Naive thymus-derived CD4-positive, alpha-beta T cell (primary cell): ENCODE data around the gene PPARG. TPM values are rescaled to one million over a fixed set of nuclear protein-coding genes. Genes with fewer than 3 reads are reported as not detected.

ENCODE experiments used
- ATAC-seq: fragments of 150-1000 bp; cut with Tn5 transposase; 2 replicates; pipeline ENCODE4 v1.10.0; 2021; ENCODE audit warnings: mild to moderate bottlenecking, moderate library complexity
- CTCF ChIA-PET: fragments of 350-600 bp; sonication (Branson Sonifier 250); formaldehyde crosslinking; loops from one replicate; lab custom pipeline; 2021; ENCODE audit warnings: antibody characterized with exemption; lab: Charles Lee
- POLR2A ChIA-PET: fragments of 350-600 bp; sonication (Branson Sonifier 250); formaldehyde crosslinking; loops from one replicate; lab custom pipeline; 2021; ENCODE audit warnings: antibody characterized with exemption, inconsistent platforms; lab: Charles Lee
- DNase-seq, 9 donors: peaks; one replicate each; pipeline versions ENCODE4 v3.0.0 to v3.0.0-alpha.2; 2020 to 2022; ENCODE audit warnings: mixed read lengths in 1 of 9
- H3K27ac ChIP-seq: one replicate; pipeline ENCODE4 v1.7.0; 2013; ENCODE audit warnings: mild to moderate bottlenecking, low read depth, low read length, moderate library complexity
- H3K27me3 ChIP-seq, 2 donors: one replicate each; pipeline ENCODE4 v1.7.0; 2013; ENCODE audit warnings: low read length in 2 of 2, mild to moderate bottlenecking in 2 of 2, moderate library complexity in 2 of 2; ENCODE audit not compliant: control insufficient read depth in 2 of 2, insufficient read depth in 2 of 2
- H3K36me3 ChIP-seq, 3 experiments: 1 replicate in 2 of 3; 2 replicates in 1 of 3; pipeline ENCODE4 v1.7.0; 2013; ENCODE audit warnings: low read length in 3 of 3, mild to moderate bottlenecking in 3 of 3, moderate library complexity in 1 of 3; ENCODE audit not compliant: insufficient read depth in 3 of 3, control insufficient read depth in 2 of 3
- H3K4me1 ChIP-seq, 2 donors: one replicate each; pipeline ENCODE4 v1.7.0; 2013; ENCODE audit warnings: low read length in 2 of 2, mild to moderate bottlenecking in 2 of 2, moderate library complexity in 1 of 2; ENCODE audit not compliant: control insufficient read depth in 2 of 2, insufficient read depth in 2 of 2
- H3K4me3 ChIP-seq: 2 replicates; pipeline ENCODE4 v1.7.0; 2013; ENCODE audit warnings: mild to moderate bottlenecking, low read length
- H3K9me3 ChIP-seq, 3 experiments: 1 replicate in 2 of 3; 2 replicates in 1 of 3; pipeline ENCODE4 v1.7.0; 2013; ENCODE audit warnings: low read length in 3 of 3; ENCODE audit not compliant: control insufficient read depth in 2 of 3
- H3K27ac Mint-ChIP-seq, 9 donors: one replicate each; pipeline ENCODE4 v1.8.0; 2020 to 2022; ENCODE audit warnings: mixed read lengths in 9 of 9, mild to moderate bottlenecking in 8 of 9, moderate library complexity in 5 of 9, inconsistent platforms in 2 of 9
- H3K27me3 Mint-ChIP-seq, 5 donors: one replicate each; pipeline ENCODE4 v1.8.0; 2021 to 2022; ENCODE audit warnings: mixed read lengths in 5 of 5, mild to moderate bottlenecking in 1 of 5
- H3K36me3 Mint-ChIP-seq, 5 donors: one replicate each; pipeline ENCODE4 v1.8.0; 2020 to 2022; ENCODE audit warnings: mixed read lengths in 5 of 5, mild to moderate bottlenecking in 3 of 5, inconsistent platforms in 1 of 5
- H3K4me1 Mint-ChIP-seq, 7 donors: one replicate each; pipeline ENCODE4 v1.8.0; 2020 to 2022; ENCODE audit warnings: mixed read lengths in 7 of 7, mild to moderate bottlenecking in 3 of 7, inconsistent platforms in 1 of 7
- H3K4me3 Mint-ChIP-seq, 10 donors: one replicate each; pipeline ENCODE4 v1.8.0; 2020 to 2022; ENCODE audit warnings: mild to moderate bottlenecking in 10 of 10, mixed read lengths in 10 of 10, moderate library complexity in 6 of 10, inconsistent platforms in 2 of 10
- H3K9me3 Mint-ChIP-seq, 11 donors: one replicate each; pipeline ENCODE4 v1.8.0; 2020 to 2022; ENCODE audit warnings: mixed read lengths in 11 of 11, mild to moderate bottlenecking in 4 of 11, inconsistent platforms in 1 of 11, moderate library complexity in 1 of 11
- intact Hi-C, 2 donors: fragments of 100-400 bp; cut with micrococcal nuclease; formaldehyde crosslinking; loops; one replicate each; pipeline ENCODE4 v1.15.1; 2023
- polyA plus RNA-seq, 2 donors: library from polyadenylated mRNA; unstranded; fragments of 300-500 nt; fragmentation: Illumina TruSeq; gene quantifications; one replicate each; pipeline ENCODE4 v1.2.3, GENCODE V29; 2021
- total RNA-seq, 6 experiments: library from RNA in 5 of 6; stranded (reverse) in 5 of 6; gene quantifications; 1 replicate in 5 of 6; 2 replicates in 1 of 6; pipeline ENCODE4 v1.2.3 and lab custom pipeline; 2021 to 2026

The PPARG gene
- total and polyA plus RNA-seq, 7 experiments from 2014 or later = 0.37 to 2.1 (median 0.51) TPM; not detected in 3

DNA sequence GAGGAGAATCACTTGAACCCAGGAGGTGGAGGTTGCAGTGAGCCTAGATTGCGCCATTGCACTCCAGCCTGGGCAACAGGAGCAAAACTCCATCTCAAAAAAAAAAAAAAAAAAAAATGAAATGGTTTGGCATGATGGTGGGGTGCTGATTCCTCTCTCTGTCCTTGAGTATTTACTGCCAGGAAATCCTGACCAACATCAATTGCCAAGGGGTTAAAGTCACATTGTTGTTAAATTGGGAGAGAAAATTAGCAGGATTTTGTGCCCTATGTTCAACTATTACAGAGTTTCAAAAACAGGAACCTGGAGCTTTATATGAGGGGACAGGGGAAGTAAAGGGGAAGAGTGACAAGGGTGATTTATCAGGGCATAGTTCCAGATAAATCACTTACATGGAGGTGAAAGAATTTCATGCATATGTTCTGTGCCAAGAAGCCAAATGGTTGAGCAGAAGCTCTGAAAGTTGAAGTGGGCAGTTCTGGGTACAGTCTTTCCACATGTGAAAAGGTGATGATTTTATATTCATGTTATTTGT, 124.9 kb downstream of the PPARG start:
- Histone ChIP-seq H3K27me3 (no peaks in the 10 kb centered on the region), H3K27ac (no peak overlapping the region), H3K36me3 (no peaks in the 10 kb centered on the region), H3K4me1 (no peaks in the 10 kb centered on the region), H3K4me3 (no peak overlapping the region), H3K9me3 (no peaks in the 10 kb centered on the region)
- ChIA-PET POLR2A (no interaction called here), CTCF (no interaction called here)
- no peaks in the 10 kb centered on the region for H3K36me3 Mint-ChIP-seq
- H3K27me3 Mint-ChIP-seq = peaks cover 0 to 25% (median 11%) of the 10 kb centered on the region in 5 donors
- no peak for DNase-seq
- H3K4me1 Mint-ChIP-seq = peaks cover 0 to 6% (median 0%) of the 10 kb centered on the region in 7 donors
- ATAC-seq = no peak
- no peak overlapping the region for H3K4me3 Mint-ChIP-seq
- no peak overlapping the region for H3K27ac Mint-ChIP-seq
- H3K9me3 Mint-ChIP-seq = no peaks in the 10 kb centered on the region
- intact Hi-C loops = no loop called here

DNA sequence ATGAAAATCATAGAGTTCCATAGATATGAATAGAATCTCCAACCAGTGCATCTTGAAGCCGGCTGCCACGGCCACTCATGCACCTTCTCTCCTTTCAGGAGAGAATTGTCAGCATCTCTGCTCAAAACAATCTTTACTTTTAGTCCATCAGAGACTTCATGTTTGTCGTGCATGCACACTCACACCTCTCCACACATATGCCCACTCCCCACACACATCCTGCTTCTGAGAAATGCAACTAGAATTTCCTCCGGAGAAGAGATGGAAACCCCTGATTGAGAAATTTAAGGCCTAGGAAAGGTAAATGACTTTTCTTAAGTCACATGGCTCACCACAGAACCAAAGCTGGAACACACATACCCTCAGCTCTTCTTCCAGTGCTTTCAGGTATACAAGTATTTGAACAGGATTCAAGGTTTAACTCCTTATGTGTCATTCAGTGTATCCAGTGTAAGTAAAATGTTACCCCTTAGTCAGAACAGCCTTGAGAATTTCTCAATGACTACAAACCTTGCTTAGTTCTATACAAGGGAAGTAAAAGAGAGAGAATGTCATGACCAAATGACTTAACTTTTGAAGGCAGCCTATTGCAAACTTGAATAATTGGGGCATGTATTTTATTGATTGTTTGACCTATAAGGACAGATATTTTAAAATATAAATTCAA, 126.3 kb downstream of the PPARG start:
- Histone ChIP-seq H3K27ac (no peak overlapping the region), H3K4me1 (no peaks in the 10 kb centered on the region), H3K27me3 (no peaks in the 10 kb centered on the region), H3K9me3 (no peaks in the 10 kb centered on the region), H3K36me3 (no peaks in the 10 kb centered on the region), H3K4me3 (no peak overlapping the region)
- ATAC-seq = no peak
- no peaks in the 10 kb centered on the region for H3K9me3 Mint-ChIP-seq
- intact Hi-C loops = no loop called here
- CTCF ChIA-PET = no interaction called here
- H3K27ac Mint-ChIP-seq = no peak overlapping the region
- no peak for DNase-seq
- H3K27me3 Mint-ChIP-seq = peaks cover 0 to 14% (median 11%) of the 10 kb centered on the region in 5 donors
- no peaks in the 10 kb centered on the region for H3K36me3 Mint-ChIP-seq
- H3K4me3 Mint-ChIP-seq = no peak overlapping the region
- POLR2A ChIA-PET = no interaction called here
- peaks cover 0 to 6% (median 0%) of the 10 kb centered on the region in 7 donors for H3K4me1 Mint-ChIP-seq

DNA sequence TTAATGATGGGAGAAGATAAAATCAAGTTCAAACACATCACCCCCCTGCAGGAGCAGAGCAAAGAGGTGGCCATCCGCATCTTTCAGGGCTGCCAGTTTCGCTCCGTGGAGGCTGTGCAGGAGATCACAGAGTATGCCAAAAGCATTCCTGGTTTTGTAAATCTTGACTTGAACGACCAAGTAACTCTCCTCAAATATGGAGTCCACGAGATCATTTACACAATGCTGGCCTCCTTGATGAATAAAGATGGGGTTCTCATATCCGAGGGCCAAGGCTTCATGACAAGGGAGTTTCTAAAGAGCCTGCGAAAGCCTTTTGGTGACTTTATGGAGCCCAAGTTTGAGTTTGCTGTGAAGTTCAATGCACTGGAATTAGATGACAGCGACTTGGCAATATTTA, 127.9 kb downstream of the PPARG start:
- intact Hi-C loops = no loop called here
- Histone ChIP-seq H3K36me3 (no peaks in the 10 kb centered on the region), H3K4me3 (no peak overlapping the region), H3K4me1 (no peaks in the 10 kb centered on the region), H3K27ac (no peak overlapping the region), H3K9me3 (no peaks in the 10 kb centered on the region), H3K27me3 (no peaks in the 10 kb centered on the region)
- ChIA-PET POLR2A (no interaction called here), CTCF (no interaction called here)
- Mint-ChIP-seq H3K4me3 (no peak overlapping the region), H3K4me1 (peaks cover 0 to 6% (median 0%) of the 10 kb centered on the region in 7 donors), H3K27me3 (peaks cover 0 to 7% (median 5%) of the 10 kb centered on the region in 5 donors), H3K9me3 (no peaks in the 10 kb centered on the region), H3K36me3 (no peaks in the 10 kb centered on the region), H3K27ac (no peak overlapping the region)
- DNase-seq (no peak), ATAC-seq (no peak)

DNA sequence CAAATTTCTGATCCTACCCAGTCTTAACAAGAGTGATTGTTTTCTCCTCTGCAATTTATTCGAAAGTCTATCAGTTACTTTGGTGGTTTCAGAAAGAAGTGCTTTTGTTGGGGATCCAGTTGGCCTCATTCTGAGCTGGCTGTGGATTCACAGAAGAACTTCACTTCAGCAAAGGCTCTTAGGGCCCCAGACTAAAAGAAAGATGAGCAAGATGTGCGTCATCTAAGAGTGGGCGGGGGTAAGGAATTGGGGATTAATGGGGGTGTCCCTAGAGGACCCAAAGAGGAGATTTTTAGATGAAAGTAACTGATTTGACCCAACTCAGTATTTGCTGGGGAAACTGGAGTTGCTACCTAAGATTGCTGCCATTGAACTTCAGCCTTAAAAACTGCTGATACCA, 131.5 kb downstream of the PPARG start:
- Mint-ChIP-seq H3K4me3 (no peak overlapping the region), H3K27ac (no peak overlapping the region), H3K4me1 (peaks cover 0 to under 1% (median 0%) of the 10 kb centered on the region in 7 donors), H3K9me3 (no peaks in the 10 kb centered on the region), H3K27me3 (peaks cover 7 to 13% (median 8%) of the 10 kb centered on the region in 5 donors), H3K36me3 (no peaks in the 10 kb centered on the region)
- CTCF ChIA-PET = no interaction called here
- Histone ChIP-seq H3K4me3 (no peak overlapping the region), H3K4me1 (no peaks in the 10 kb centered on the region), H3K36me3 (no peaks in the 10 kb centered on the region), H3K9me3 (no peaks in the 10 kb centered on the region), H3K27ac (no peak overlapping the region), H3K27me3 (no peaks in the 10 kb centered on the region)
- no peak for ATAC-seq
- POLR2A ChIA-PET = no interaction called here
- DNase-seq = no peak
- intact Hi-C loops = no loop called here

DNA sequence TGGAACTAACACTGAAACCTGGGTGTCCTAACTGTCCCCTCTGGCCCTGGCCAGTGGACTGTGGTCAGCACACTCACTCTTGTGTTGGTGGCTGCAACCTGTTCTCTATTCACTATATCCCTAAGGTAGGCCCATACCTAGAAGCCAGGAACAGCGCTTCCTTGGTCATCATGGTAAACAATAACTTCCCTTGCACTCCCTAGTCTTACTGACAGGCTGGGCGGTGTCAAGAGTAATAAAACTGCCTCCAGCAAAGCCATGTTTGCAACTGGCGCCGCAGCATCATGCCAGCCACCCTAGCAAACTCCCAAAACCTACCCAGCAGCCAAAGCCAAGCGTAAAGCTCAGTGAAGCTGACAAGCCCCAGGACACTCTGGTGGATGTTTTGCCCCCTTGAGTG, 132.3 kb downstream of the PPARG start:
- Mint-ChIP-seq H3K9me3 (no peaks in the 10 kb centered on the region), H3K36me3 (no peaks in the 10 kb centered on the region), H3K27me3 (peaks cover 7 to 19% (median 11%) of the 10 kb centered on the region in 5 donors), H3K27ac (no peak overlapping the region), H3K4me1 (no peaks in the 10 kb centered on the region), H3K4me3 (no peak overlapping the region)
- intact Hi-C loops = no loop called here
- CTCF ChIA-PET = interaction anchor here (0.5 kb wide), 1 partner anchor 9 kb away, joined by 4 read pairs; no protein-coding TSS in a partner anchor
- Histone ChIP-seq H3K27ac (no peak overlapping the region), H3K4me1 (no peaks in the 10 kb centered on the region), H3K4me3 (no peak overlapping the region), H3K36me3 (no peaks in the 10 kb centered on the region), H3K9me3 (no peaks in the 10 kb centered on the region), H3K27me3 (no peaks in the 10 kb centered on the region)
- POLR2A ChIA-PET = no interaction called here
- DNase-seq (no peak), ATAC-seq (no peak)

DNA sequence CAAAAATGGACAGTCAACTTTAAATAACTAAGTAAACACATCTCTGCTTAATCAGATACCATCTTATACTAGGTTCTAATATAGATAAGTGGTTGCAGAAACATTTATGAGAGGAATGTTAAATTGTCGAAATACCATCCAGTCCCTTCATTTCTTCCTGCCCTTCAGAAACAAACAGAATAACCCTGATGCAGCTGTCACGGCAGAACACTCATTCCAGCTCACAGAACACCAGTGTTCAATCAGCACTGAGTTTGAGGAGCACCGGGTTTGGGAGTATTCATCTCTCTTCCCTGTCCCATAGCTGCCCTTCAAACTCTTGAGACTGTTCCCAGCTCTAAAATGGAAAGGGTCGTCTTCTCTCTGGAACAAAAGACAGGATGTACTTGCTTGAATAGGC, 134.3 kb downstream of the PPARG start:
- intact Hi-C loops = no loop called here
- Histone ChIP-seq H3K4me1 (no peaks in the 10 kb centered on the region), H3K9me3 (no peaks in the 10 kb centered on the region), H3K27ac (no peak overlapping the region), H3K27me3 (no peaks in the 10 kb centered on the region), H3K36me3 (no peaks in the 10 kb centered on the region), H3K4me3 (no peak overlapping the region)
- Mint-ChIP-seq H3K4me1 (no peaks in the 10 kb centered on the region), H3K27me3 (peaks cover 6 to 23% (median 11%) of the 10 kb centered on the region in 5 donors), H3K4me3 (no peak overlapping the region), H3K9me3 (no peaks in the 10 kb centered on the region), H3K27ac (no peak overlapping the region), H3K36me3 (no peaks in the 10 kb centered on the region)
- no peak for ATAC-seq
- ChIA-PET POLR2A (no interaction called here), CTCF (no interaction called here)
- DNase-seq = no peak
